Omental fat pad (tissue), 4 donors: ENCODE measurements around the gene GRAMD1A. TPM values are rescaled to one million over a fixed set of nuclear protein-coding genes. Genes with fewer than 3 reads are reported as not detected.

Source experiments
- ATAC-seq: fragments of 150-250 bp; one replicate; pipeline ENCODE4 v1.9.1; 2016; ENCODE audit warnings: mild to moderate bottlenecking, moderate library complexity; ENCODE audit not compliant: low FRiP score
- DNase-seq: peaks from one replicate; pipeline ENCODE4 v3.0.0-alpha.2; 2019; ENCODE audit warnings: low spot score
- total RNA-seq, 4 donors: library from RNA; depleted of rRNA; stranded (reverse); fragments of >200 nt; gene quantifications; one replicate each; pipeline ENCODE4 v1.1.0, GENCODE V29; 2016
- TF ChIP-seq, protein P1 (sequence below), 3 donors: fragments of 450-650 bp; IDR thresholded peaks; one replicate each; pipeline ENCODE4 v1.5.1; 2016 to 2017; ENCODE audit warnings: antibody characterized with exemption in 3 of 3, mild to moderate bottlenecking in 3 of 3, moderate library complexity in 2 of 3

The GRAMD1A gene
- total RNA-seq, 4 donors from 2014 or later = 34.7 to 70.7 (median 43.3) TPM

DNA sequence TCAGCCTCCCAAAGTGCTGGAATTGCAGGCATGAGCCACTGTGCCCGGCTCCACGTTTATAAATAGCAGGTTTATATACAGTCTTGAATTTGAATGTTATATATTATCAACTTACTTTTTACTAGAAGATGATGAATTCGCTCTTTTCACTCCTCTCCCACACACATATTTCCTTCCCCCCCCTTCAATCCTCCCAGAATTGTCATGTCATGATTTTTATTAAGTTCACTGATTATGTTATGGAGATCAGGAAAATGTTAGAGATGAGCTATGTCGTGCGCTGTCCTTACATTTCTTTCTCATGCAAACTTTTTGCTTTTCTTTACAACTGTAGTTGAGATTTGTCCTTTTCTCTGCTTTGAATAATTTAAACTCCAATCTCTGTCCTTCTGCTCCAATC, 17.8 kb upstream of the GRAMD1A start:
- no peak for ATAC-seq
- TF ChIP-seq, protein P1, sequence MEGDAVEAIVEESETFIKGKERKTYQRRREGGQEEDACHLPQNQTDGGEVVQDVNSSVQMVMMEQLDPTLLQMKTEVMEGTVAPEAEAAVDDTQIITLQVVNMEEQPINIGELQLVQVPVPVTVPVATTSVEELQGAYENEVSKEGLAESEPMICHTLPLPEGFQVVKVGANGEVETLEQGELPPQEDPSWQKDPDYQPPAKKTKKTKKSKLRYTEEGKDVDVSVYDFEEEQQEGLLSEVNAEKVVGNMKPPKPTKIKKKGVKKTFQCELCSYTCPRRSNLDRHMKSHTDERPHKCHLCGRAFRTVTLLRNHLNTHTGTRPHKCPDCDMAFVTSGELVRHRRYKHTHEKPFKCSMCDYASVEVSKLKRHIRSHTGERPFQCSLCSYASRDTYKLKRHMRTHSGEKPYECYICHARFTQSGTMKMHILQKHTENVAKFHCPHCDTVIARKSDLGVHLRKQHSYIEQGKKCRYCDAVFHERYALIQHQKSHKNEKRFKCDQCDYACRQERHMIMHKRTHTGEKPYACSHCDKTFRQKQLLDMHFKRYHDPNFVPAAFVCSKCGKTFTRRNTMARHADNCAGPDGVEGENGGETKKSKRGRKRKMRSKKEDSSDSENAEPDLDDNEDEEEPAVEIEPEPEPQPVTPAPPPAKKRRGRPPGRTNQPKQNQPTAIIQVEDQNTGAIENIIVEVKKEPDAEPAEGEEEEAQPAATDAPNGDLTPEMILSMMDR (IDR thresholded peaks at IDR 0.05) = no peak
- no peak for DNase-seq

DNA sequence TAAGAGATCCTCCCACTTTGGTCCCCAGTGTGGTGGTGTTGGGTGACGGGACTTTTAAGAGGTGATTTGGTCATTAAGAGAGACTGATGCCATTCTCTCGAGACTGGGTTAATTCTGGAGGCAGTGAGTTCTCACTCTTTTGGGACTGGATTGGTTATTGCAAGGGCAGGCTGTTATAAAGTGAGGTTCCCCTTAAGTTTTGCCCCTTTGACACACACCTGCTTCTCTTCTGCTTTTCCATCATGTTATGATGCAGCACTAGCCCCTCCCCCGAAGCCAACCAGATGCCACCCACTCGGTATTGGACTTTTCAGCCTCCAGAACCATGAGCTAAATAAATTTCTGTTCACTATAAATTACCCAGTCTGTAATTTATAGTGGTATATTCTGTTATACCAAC, 16.3 kb upstream of the GRAMD1A start:
- TF ChIP-seq, protein P1 (IDR thresholded peaks at IDR 0.05) = no peak

DNA sequence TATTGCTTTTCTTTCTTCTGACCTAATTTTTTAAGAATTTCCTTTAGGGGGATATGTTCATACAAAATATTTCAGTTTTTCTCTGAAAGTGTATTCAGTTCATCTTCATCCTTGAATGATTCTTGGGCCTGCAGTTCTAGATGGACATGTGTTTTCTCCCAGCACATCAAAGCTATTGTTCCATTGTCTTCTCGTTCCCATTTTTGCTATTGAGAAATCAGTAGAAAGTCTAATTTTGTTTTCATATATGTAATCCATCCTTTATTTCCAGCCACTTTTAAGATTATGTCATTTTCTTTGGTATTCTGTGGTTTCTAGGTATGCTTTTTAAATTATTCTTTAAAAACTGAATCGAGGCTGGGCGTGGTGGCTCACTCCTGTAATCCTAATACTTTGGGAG, 15.8 kb upstream of the GRAMD1A start:
- ATAC-seq = no peak
- no peak for DNase-seq
- TF ChIP-seq, protein P1 (IDR thresholded peaks at IDR 0.05) = no peak

More for the DNA sequence above, 16.3 kb upstream of the GRAMD1A start:
- DNase-seq (no peak), ATAC-seq (no peak)

DNA sequence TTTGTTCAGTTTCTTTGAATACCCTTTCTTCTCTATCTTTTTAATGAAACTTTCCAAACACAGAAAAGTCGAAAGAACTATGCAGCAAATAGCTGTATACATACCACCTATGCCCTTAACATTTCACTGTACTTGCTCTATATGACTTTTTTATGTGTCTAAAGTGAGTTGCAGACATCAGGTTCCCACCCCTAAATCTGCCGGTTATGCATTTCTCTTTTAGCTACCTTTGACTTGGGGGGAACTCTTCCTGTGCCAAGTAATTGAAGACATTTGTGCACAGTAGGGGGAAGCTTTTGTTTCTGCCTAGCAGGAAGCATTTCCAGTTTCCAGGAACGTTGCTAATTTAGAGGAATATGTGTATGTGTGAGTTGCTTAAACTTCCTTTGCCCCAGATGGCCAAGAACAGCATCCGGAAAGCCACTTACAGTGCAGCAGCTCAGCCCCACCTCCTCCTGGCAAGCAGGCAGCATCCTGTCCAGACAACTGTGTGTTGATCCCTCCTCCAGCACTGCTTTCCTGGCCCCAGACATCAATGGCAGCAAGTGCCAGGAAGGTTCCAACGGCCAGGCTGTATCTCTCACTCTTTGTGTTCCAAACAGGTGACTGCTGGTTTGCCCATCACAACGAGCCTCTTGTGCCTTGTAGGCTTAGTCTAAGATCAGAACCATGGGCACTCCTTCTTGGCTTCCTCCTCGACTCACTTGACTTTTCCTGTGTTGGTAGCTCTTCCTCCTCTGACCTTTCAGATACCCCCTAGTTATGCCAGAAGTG, 14.7 kb upstream of the GRAMD1A start:
- TF ChIP-seq, protein P1 (IDR thresholded peaks at IDR 0.05) = no peak
- DNase-seq = no peak
- ATAC-seq = peak; percentile 65

DNA sequence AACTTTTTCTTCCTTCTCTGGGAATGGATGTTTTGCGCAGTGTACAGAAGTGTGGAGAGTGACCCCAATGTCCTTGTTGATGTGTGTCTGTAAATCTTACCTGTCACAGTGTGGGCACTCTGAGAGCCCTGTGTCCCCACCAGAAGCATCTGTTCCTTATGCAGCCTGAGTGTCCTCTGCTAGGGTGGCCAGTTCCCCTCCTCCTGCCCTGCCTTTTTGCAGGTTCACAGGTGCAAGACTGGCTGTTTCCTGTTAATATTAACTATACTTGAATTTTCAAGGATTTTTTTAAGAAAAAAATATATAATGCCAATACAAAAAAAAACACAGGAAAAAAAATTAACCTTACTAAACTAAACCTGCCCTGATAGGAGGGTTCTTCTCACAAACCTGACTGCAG, 12.0 kb upstream of the GRAMD1A start:
- DNase-seq = no peak
- TF ChIP-seq, protein P1 (IDR thresholded peaks at IDR 0.05) = no peak
- no peak for ATAC-seq

DNA sequence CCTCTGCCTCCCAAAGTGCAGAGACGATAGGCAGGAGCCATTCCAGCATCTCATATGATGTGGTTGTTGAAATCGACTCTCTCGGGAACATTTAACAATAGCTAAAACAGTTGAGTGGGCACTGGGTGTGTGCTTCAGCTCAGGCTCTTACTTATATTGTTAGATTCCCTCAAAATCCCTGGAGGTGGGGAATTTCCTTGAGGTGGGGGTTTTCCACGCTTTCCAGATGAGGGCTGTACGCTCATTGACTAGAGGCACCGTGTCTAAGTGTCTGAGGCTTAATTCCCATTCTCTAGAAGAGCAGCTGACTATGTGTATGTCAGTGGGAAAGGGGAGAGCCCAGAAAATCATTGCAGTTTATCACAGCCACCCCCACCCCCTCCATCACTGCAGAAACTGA, 10.8 kb upstream of the GRAMD1A start:
- ATAC-seq (no peak), DNase-seq (no peak)
- TF ChIP-seq, protein P1 (IDR thresholded peaks at IDR 0.05) = no peak

DNA sequence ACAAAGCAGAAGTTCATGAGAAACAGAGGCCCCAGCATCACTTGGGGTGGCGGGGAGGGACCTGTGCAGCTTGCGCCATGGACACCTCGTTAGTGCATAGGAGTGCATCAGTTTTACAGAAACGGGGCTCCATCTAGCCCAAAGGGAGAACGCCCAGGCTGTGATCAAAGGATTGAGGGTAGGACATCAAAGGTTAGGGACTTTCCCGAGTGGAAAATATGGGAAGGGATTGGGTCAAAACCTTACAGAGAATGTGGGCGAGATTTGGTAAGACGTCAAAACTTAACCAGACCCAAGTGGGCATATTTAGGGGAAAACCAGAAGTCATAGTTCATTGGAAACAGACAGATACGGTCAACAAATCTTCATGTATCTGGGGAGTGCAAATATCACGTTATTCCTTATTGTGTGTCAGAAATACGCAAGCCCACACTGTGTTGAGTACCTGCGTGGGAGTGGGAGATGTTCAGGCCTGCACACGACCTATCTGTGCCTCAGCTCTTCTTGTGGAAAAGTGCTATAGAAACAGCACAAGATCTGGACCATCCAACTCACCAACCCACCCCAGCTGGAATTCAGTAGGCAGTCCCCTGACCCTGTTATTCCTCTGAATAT, 9.4 kb upstream of the GRAMD1A start:
- TF ChIP-seq, protein P1 (IDR thresholded peaks at IDR 0.05) = no peak
- ATAC-seq (no peak), DNase-seq (no peak)
